Fibroblast of the conjunctiva (primary cell): ENCODE results near the gene ERAP2.

Source experiments
- DNase-seq: peaks from one replicate; pipeline ENCODE4 v3.0.0-alpha.2; 2010; ENCODE audit warnings: low read depth

The ERAP2 gene

DNA sequence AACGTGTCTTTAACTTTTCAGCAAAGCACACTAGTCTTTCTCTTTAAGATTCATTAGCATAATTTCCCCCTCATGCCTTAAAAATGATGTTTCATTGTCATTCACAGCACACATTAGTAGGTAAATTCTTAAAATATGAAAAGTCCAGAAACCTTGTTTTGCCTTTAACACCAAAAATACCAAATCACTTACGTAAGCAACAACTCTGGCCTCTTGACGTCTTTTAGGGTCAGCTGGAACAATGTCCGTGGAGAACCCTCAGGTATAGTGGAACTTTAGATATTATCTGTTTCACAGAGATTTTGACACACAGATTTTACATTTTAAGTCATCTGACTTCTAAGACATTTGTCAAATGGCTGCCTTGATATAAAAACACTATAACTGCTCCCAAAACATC, 90.5 kb downstream of the ERAP2 start:
- no peak for DNase-seq

DNA sequence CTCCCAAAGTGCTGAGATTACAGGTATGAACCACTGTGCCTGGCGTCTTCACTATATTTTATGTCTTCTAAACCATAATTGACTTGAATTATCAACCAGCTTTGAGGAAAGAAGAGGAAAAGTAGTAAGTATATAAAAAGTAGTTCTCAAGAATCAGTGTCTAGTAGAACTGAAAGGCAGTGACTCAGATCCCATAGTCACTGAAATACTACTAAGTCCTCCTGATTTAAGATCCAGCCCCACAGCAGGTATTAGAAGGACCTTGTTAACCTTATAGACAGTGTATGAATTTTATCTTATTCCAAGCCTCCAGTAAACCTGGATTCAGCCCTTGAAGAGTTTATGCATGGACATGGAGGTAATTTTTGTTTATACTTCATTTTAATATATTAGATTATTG, 91.1 kb downstream of the ERAP2 start:
- no peak for DNase-seq

DNA sequence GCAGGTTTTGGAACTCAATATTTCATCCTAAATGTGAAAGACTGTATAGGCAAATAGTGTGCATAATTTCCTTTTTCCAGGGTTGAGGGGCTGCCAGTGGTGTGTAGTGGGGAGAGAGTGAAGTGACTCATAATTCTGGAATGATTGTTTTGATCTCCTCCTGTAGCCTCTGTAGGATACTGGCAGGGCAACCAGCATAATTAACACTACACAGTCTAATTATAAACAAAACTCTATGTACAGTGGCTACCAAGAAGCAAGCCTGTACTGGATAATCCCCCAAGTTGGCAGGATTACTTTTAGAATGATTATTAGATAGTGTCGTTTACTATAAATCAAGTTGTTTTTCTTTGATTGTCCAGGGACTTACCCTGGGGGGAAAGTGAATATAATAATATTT, 91.8 kb downstream of the ERAP2 start:
- peak; percentile 17 for DNase-seq

DNA sequence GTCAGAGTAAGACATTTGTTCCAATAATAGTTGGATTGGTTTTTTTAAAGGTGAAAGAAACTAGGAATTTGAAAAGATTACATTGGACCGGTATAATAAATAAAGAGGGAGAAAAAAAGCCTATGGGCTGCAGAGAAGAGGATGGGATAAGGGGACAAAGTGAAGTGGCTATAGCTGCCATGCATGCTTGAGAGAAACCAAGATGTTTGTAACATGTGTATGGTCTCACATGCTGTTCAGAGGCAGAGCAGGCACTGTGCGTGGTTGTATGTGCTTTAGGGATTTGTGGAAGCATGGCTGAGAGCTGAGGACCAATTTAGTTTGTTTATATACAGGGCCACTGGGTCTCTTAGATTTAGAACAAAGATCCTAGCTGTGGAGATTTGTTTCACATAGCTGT, 92.3 kb downstream of the ERAP2 start:
- DNase-seq = no peak
